Lower lobe of right lung (tissue), 2 donors: ENCODE measurements around the gene CST8. TPM values are rescaled to one million over a fixed set of nuclear protein-coding genes. Genes with fewer than 3 reads are reported as not detected.

Experiments
- ATAC-seq, 2 donors: fragments of 200-7000 bp; cut with Tn5 transposase; one replicate each; pipeline ENCODE4 v1.9.1; 2020 to 2022; ENCODE audit warnings: mild to moderate bottlenecking in 2 of 2, moderate library complexity in 2 of 2
- DNase-seq: peaks from one replicate; pipeline ENCODE4 v3.0.0-alpha.2; 2020
- H3K27ac ChIP-seq: fragments of 200-600 bp; one replicate; pipeline ENCODE4 v1.8.0; 2022
- H3K27me3 ChIP-seq: fragments of 200-600 bp; one replicate; pipeline ENCODE4 v1.8.0; 2022; ENCODE audit warnings: low read depth
- H3K36me3 ChIP-seq: fragments of 200-600 bp; one replicate; pipeline ENCODE4 v1.8.0; 2022; ENCODE audit warnings: mild to moderate bottlenecking
- H3K4me1 ChIP-seq: fragments of 200-600 bp; one replicate; pipeline ENCODE4 v1.8.0; 2022
- H3K4me3 ChIP-seq: fragments of 200-600 bp; one replicate; pipeline ENCODE4 v1.8.0; 2022; ENCODE audit warnings: mild to moderate bottlenecking
- H3K9me3 ChIP-seq: fragments of 200-600 bp; one replicate; pipeline ENCODE4 v1.8.0; 2022
- intact Hi-C: fragments of 100-400 bp; cut with DNase I; formaldehyde crosslinking; loops from one replicate; pipeline ENCODE4 v1.11.0; 2022
- total RNA-seq: library from RNA; stranded (reverse); fragmentation: NEBNext Ultra II Directional; extraction: Animal tissue kit (Norgen Biotek cat#: 25700); gene quantifications from one replicate; pipeline ENCODE4 v1.2.1, GENCODE V29; 2021
- TF ChIP-seq, protein P1 (sequence below): fragments of 200-600 bp; IDR thresholded peaks from one replicate; pipeline ENCODE4 v1.8.0; 2022; ENCODE audit warnings: antibody characterized with exemption, mild to moderate bottlenecking
- donor health status: DM: no; HTN: yes; CAD: no; lungs with severe emphysema.

The CST8 gene
- total RNA-seq, 1 donor from 2014 or later: not detected

- H3K27me3 ChIP-seq: no peaks in the 10 kb centered on the region
- H3K27ac ChIP-seq: no peak overlapping the region
- no peaks in the 10 kb centered on the region for H3K4me1 ChIP-seq
- H3K9me3 ChIP-seq: no peaks in the 10 kb centered on the region
- H3K36me3 ChIP-seq: no peaks in the 10 kb centered on the region
- H3K4me3 ChIP-seq: no peak overlapping the region
- TF ChIP-seq, protein P1, sequence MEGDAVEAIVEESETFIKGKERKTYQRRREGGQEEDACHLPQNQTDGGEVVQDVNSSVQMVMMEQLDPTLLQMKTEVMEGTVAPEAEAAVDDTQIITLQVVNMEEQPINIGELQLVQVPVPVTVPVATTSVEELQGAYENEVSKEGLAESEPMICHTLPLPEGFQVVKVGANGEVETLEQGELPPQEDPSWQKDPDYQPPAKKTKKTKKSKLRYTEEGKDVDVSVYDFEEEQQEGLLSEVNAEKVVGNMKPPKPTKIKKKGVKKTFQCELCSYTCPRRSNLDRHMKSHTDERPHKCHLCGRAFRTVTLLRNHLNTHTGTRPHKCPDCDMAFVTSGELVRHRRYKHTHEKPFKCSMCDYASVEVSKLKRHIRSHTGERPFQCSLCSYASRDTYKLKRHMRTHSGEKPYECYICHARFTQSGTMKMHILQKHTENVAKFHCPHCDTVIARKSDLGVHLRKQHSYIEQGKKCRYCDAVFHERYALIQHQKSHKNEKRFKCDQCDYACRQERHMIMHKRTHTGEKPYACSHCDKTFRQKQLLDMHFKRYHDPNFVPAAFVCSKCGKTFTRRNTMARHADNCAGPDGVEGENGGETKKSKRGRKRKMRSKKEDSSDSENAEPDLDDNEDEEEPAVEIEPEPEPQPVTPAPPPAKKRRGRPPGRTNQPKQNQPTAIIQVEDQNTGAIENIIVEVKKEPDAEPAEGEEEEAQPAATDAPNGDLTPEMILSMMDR: no peak
- DNase-seq (no peak), ATAC-seq (no peak)
- intact Hi-C loops: no loop called here
Observed at GRCh38 chr20:23514848-23515247, 23.9 kb downstream of the CST8 start.

- no peak for DNase-seq
- ATAC-seq: no peak
- TF ChIP-seq, protein P1: no peak
- Histone ChIP-seq H3K4me3 (no peak overlapping the region), H3K4me1 (no peaks in the 10 kb centered on the region), H3K27ac (no peak overlapping the region), H3K9me3 (no peaks in the 10 kb centered on the region), H3K27me3 (no peaks in the 10 kb centered on the region), H3K36me3 (no peaks in the 10 kb centered on the region)
- intact Hi-C loops: no loop called here
Observed at GRCh38 chr20:23515250-23515939, 24.5 kb downstream of the CST8 start.

- TF ChIP-seq, protein P1: no peak
- no peak for ATAC-seq
- H3K36me3 ChIP-seq: no peaks in the 10 kb centered on the region
- H3K9me3 ChIP-seq: no peaks in the 10 kb centered on the region
- no peaks in the 10 kb centered on the region for H3K27me3 ChIP-seq
- H3K4me1 ChIP-seq: no peaks in the 10 kb centered on the region
- no peak for DNase-seq
- no peak overlapping the region for H3K4me3 ChIP-seq
- intact Hi-C loops: no loop called here
- H3K27ac ChIP-seq: no peak overlapping the region
Observed at GRCh38 chr20:23517719-23518118, 26.8 kb downstream of the CST8 start.

- DNase-seq: no peak
- Histone ChIP-seq H3K4me3 (no peak overlapping the region), H3K4me1 (no peaks in the 10 kb centered on the region), H3K9me3 (no peaks in the 10 kb centered on the region), H3K36me3 (no peaks in the 10 kb centered on the region), H3K27ac (no peak overlapping the region), H3K27me3 (no peaks in the 10 kb centered on the region)
- TF ChIP-seq, protein P1: no peak
- intact Hi-C loops: no loop called here
- ATAC-seq: no peak
Observed at GRCh38 chr20:23519556-23519955, 28.6 kb downstream of the CST8 start.

GRCh38 chr20:23520185-23520584, 29.3 kb downstream of the CST8 start:
- Histone ChIP-seq H3K4me3 (no peak overlapping the region), H3K9me3 (no peaks in the 10 kb centered on the region), H3K36me3 (no peaks in the 10 kb centered on the region), H3K27me3 (no peaks in the 10 kb centered on the region), H3K27ac (no peak overlapping the region), H3K4me1 (no peaks in the 10 kb centered on the region)
- intact Hi-C loops: no loop called here
- ATAC-seq: no peak
- TF ChIP-seq, protein P1: no peak
- DNase-seq: no peak
